GM12878 (cell line): Measurements from ENCODE around the gene FAM107A.

ENCODE experiments used
- ATF2 ChIP-seq: IDR thresholded peaks from 2 replicates; pipeline ENCODE4 v1.6.1; 2012; ENCODE audit warnings: low read length, inconsistent platforms
- CTCF ChIP-seq, 3 experiments: IDR thresholded peaks in 2 of 3; conservative IDR thresholded peaks in 1 of 3; 2 replicates each; pipeline ENCODE4 v1.5.1; 2011; ENCODE audit warnings: low read depth in 3 of 3, low read length in 3 of 3, mild to moderate bottlenecking in 3 of 3, control low read depth in 2 of 3, moderate library complexity in 2 of 3, inconsistent platforms in 1 of 3, mixed read lengths in 1 of 3; ENCODE audit not compliant: control insufficient read depth in 2 of 3, insufficient read depth in 1 of 3; ENCODE audit errors: extremely low read depth in 1 of 3
- EGR1 ChIP-seq, 2 experiments: IDR thresholded peaks; 1 replicate in 1 of 2; 2 replicates in 1 of 2; pipeline ENCODE4 v1.6.1; 2011 to 2012; ENCODE audit warnings: low read depth in 2 of 2, low read length in 2 of 2, borderline replicate concordance in 1 of 2, mild to moderate bottlenecking in 1 of 2, moderate library complexity in 1 of 2
- EZH2 ChIP-seq: IDR thresholded peaks from 2 replicates; pipeline ENCODE4 v1.6.1; 2012; ENCODE audit warnings: low read depth, mild to moderate bottlenecking, control low read depth, inconsistent platforms, low read length, borderline replicate concordance; ENCODE audit not compliant: control insufficient read depth
- PBX3 ChIP-seq: IDR thresholded peaks from 2 replicates; pipeline ENCODE4 v1.6.1; 2011; ENCODE audit warnings: mild to moderate bottlenecking, low read depth, low read length, moderate library complexity; ENCODE audit not compliant: insufficient replicate concordance
- PKNOX1 ChIP-seq: fragments of 450-650 bp; IDR thresholded peaks from 2 replicates; pipeline ENCODE4 v1.6.1; 2016; ENCODE audit warnings: mild to moderate bottlenecking
- POLR2AphosphoS5 ChIP-seq: IDR thresholded peaks from 2 replicates; pipeline ENCODE4 v1.6.1; 2011; ENCODE audit warnings: mild to moderate bottlenecking, low read length, inconsistent platforms
- TBL1XR1 ChIP-seq: IDR thresholded peaks from 2 replicates; pipeline ENCODE4 v1.6.1; 2012; ENCODE audit warnings: low read depth, low read length, improper control_type of control experiment
- WRNIP1 ChIP-seq: IDR thresholded peaks from 2 replicates; pipeline ENCODE4 v1.6.1; 2011; ENCODE audit warnings: low read depth, low read length, improper control_type of control experiment, borderline replicate concordance
- ZBTB33 ChIP-seq: fragments of 450-650 bp; IDR thresholded peaks from 2 replicates; pipeline ENCODE4 v1.6.1; 2017; ENCODE audit warnings: mild to moderate bottlenecking

- TF ChIP-seq WRNIP1 (no peak), PBX3 (no peak), POLR2AphosphoS5 (no peak), PKNOX1 (no peak), ATF2 (no peak), EZH2 (no peak), ZBTB33 (no peak), CTCF (IDR thresholded peaks at IDR 0.05 in 2 of 3, conservative IDR thresholded peaks at IDR 0.05 in 1 of 3; ENCODE audit: control insufficient read depth in 2 of 3, extremely low read depth in 1 of 3, insufficient read depth in 1 of 3, low read depth in 3 of 3, low read length in 3 of 3) (no peak), TBL1XR1 (no peak), EGR1 (IDR thresholded peaks at IDR 0.05; ENCODE audit: borderline replicate concordance in 1 of 2, low read depth in 2 of 2, low read length in 2 of 2) (no peak)
These were observed 4.5 kb downstream of the FAM107A start for GRCh38 chr3:58572634-58573230.
